Measurements from ENCODE around the gene STK39. TPM values are rescaled to one million over a fixed set of nuclear protein-coding genes. Genes with fewer than 3 reads are reported as not detected.

The STK39 gene
- total RNA-seq, 1 donor from 2014 or later: 31.9 TPM

DNA sequence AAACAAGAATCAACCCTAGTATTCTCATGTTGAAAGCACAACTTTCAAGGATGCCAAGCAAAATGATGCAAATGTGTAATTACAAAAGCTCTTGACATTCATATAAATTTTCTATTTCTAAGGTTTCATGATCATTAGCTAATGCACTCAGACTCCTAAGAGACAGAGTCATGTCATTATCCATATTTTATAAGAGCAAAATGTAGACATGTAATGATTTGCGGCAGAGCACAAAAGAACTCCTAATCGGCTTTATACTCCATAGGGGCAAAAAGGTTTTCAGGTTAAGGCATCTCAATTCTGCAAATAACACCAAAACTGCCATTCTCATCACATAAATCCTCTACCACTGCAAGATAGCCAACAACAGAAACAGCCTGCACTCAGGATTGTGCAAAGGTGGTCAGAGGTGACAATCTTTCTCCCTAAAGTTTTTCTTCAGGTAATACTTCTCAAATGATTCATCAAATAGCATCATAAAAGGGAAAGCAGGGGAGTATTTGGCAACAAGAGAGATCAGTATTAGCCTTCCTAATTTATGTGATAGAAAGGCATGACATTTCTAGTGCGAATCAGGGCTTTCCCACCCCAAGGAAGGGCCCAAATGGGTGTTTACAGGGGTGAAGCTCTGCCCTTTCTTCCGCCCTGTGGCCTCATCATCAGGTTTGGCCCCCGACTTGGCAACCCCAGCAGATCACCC, 64.7 kb downstream of the STK39 start:
- Mint-ChIP-seq H3K27me3 (ENCODE audit: low read depth) (no peaks in the 10 kb centered on the region), H3K4me3 (ENCODE audit: unreplicated experiment) (no peak overlapping the region), H3K27ac (ENCODE audit: unreplicated experiment) (no peak overlapping the region), H3K36me3 (ENCODE audit: low read depth) (no peaks in the 10 kb centered on the region), H3K9me3 (ENCODE audit: low read depth) (no peaks in the 10 kb centered on the region), H3K4me1 (ENCODE audit: low read depth) (peaks cover 32% of the 10 kb centered on the region)
- TF ChIP-seq, protein P1, sequence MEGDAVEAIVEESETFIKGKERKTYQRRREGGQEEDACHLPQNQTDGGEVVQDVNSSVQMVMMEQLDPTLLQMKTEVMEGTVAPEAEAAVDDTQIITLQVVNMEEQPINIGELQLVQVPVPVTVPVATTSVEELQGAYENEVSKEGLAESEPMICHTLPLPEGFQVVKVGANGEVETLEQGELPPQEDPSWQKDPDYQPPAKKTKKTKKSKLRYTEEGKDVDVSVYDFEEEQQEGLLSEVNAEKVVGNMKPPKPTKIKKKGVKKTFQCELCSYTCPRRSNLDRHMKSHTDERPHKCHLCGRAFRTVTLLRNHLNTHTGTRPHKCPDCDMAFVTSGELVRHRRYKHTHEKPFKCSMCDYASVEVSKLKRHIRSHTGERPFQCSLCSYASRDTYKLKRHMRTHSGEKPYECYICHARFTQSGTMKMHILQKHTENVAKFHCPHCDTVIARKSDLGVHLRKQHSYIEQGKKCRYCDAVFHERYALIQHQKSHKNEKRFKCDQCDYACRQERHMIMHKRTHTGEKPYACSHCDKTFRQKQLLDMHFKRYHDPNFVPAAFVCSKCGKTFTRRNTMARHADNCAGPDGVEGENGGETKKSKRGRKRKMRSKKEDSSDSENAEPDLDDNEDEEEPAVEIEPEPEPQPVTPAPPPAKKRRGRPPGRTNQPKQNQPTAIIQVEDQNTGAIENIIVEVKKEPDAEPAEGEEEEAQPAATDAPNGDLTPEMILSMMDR (IDR thresholded peaks at IDR 0.05): no peak
- DNase-seq (ENCODE audit: low spot score): no peak

DNA sequence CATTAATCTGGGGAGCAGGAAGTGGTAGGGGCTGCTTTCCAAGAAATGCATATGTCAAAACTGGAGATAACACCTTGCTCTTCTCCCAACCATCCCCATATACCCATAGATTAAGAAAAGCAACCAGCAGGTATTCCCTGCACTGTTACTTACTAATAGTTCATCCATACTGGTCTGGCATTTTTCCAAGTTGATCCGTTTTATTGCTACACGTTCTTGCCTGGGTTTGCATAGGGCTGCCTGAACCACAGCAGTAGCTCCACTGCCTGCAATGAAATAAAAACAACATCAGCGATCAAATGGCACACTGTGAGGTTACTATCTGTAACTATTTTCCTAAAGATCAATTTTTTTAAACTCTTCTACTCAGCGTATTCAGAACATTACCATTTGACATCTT, 65.6 kb downstream of the STK39 start:
- H3K27me3 Mint-ChIP-seq (ENCODE audit: low read depth): no peaks in the 10 kb centered on the region
- no peak overlapping the region for H3K27ac Mint-ChIP-seq (ENCODE audit: unreplicated experiment)
- TF ChIP-seq, protein P1 (IDR thresholded peaks at IDR 0.05): no peak
- peaks cover 40% of the 10 kb centered on the region for H3K4me1 Mint-ChIP-seq (ENCODE audit: low read depth)
- H3K9me3 Mint-ChIP-seq (ENCODE audit: low read depth): no peaks in the 10 kb centered on the region
- H3K4me3 Mint-ChIP-seq (ENCODE audit: unreplicated experiment): no peak overlapping the region
- DNase-seq (ENCODE audit: low spot score): no peak
- H3K36me3 Mint-ChIP-seq (ENCODE audit: low read depth): peaks cover 2% of the 10 kb centered on the region

DNA sequence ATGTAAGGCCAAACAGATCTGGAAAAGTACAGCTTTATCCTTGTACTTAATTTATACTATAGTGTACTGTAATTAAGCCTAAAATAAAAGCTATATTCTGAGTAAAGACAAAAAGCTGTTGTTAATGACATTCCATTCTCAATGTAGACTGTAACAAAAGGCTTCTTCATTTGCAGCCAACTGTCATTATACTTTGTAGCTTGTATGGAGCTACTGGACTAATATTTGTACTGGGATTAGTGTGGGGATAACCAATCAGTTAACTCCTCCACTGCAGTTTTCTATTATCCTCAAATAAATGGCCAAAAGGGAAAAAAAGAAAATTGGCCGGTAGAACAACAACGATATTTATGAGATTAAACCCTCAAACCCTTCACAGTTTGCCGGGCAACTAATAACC, 66.5 kb downstream of the STK39 start:
- Mint-ChIP-seq H3K27me3 (ENCODE audit: low read depth) (no peaks in the 10 kb centered on the region), H3K36me3 (ENCODE audit: low read depth) (peaks cover 2% of the 10 kb centered on the region), H3K4me3 (ENCODE audit: unreplicated experiment) (no peak overlapping the region), H3K9me3 (ENCODE audit: low read depth) (no peaks in the 10 kb centered on the region), H3K27ac (ENCODE audit: unreplicated experiment) (no peak overlapping the region), H3K4me1 (ENCODE audit: low read depth) (peaks cover 34% of the 10 kb centered on the region)
- TF ChIP-seq, protein P1 (IDR thresholded peaks at IDR 0.05): no peak
- no peak for DNase-seq (ENCODE audit: low spot score)

DNA sequence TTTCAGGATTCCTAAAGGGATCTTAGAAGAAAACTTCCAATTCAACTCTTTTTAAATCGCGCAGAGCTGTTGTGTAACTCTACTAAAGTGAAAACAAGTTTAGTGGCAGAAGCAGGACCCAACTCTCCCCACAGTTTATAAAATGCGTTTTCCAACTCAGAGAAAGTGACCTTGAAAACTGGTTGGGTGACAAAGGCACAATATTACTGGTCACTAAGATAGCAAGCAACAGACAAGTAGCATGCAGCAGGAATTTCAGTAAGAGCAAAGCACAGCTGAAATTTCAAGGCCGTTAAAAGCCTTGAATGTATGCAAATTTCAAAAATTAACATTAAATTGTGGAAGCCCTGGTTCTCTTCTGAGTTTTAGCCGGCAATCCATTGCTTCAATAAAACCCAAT, 66.9 kb downstream of the STK39 start:
- DNase-seq (ENCODE audit: low spot score): no peak
- Mint-ChIP-seq H3K4me3 (ENCODE audit: unreplicated experiment) (no peak overlapping the region), H3K9me3 (ENCODE audit: low read depth) (no peaks in the 10 kb centered on the region), H3K27me3 (ENCODE audit: low read depth) (no peaks in the 10 kb centered on the region), H3K4me1 (ENCODE audit: low read depth) (peaks cover 30% of the 10 kb centered on the region), H3K27ac (ENCODE audit: unreplicated experiment) (no peak overlapping the region), H3K36me3 (ENCODE audit: low read depth) (peaks cover 2% of the 10 kb centered on the region)
- TF ChIP-seq, protein P1 (IDR thresholded peaks at IDR 0.05): no peak

DNA sequence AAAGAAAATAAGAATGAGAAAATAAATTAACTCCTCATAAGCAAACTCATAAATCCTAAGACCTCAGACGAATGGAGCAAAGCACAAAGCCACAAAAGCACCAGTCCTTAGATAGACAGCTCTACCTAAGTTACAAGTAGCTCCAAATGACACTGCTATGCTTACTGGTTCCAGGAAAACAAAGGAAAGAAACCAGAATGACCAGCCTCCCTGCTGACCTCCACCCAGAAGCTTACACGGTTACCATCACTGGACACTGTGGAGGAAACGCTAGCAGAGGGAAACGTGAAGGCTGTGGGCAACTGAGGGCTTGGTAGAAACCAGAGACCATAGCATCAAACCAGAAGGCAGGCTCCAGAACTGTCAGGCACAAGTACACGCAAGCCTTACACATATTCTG, 67.8 kb downstream of the STK39 start:
- Mint-ChIP-seq H3K27me3 (ENCODE audit: low read depth) (no peaks in the 10 kb centered on the region), H3K4me3 (ENCODE audit: unreplicated experiment) (no peak overlapping the region), H3K4me1 (ENCODE audit: low read depth) (peaks cover 25% of the 10 kb centered on the region), H3K27ac (ENCODE audit: unreplicated experiment) (no peak overlapping the region), H3K9me3 (ENCODE audit: low read depth) (no peaks in the 10 kb centered on the region), H3K36me3 (ENCODE audit: low read depth) (peaks cover 7% of the 10 kb centered on the region)
- no peak for DNase-seq (ENCODE audit: low spot score)
- TF ChIP-seq, protein P1 (IDR thresholded peaks at IDR 0.05): no peak

Measured in chondrocyte (in vitro differentiated cells).